CD14-positive monocyte (primary cell): ENCODE data around the gene SPC24. TPM values are rescaled to one million over a fixed set of nuclear protein-coding genes. Genes with fewer than 3 reads are reported as not detected.

Experiments
- DNase-seq, 3 donors: peaks; one replicate each; pipeline ENCODE4 v3.0.0-alpha.2; 2011 to 2022
- H2AFZ ChIP-seq: 2 replicates; pipeline ENCODE4 v1.6.0; 2012; ENCODE audit warnings: mild to moderate bottlenecking, low read depth, low read length, inconsistent platforms; ENCODE audit not compliant: insufficient read depth, poor library complexity, severe bottlenecking
- H3K27ac ChIP-seq, 2 donors: 1 replicate in 1 of 2; 2 replicates in 1 of 2; pipeline ENCODE4 v1.5.1; 2012 to 2013; ENCODE audit warnings: low read length in 2 of 2, control low read depth in 1 of 2, inconsistent platforms in 1 of 2, low read depth in 1 of 2, mild to moderate bottlenecking in 1 of 2
- H3K27me3 ChIP-seq, 2 donors: one replicate each; pipeline versions ENCODE4 v1.6.0 to v1.6.1; 2011 to 2013; ENCODE audit warnings: low read length in 2 of 2; ENCODE audit not compliant: control insufficient read depth in 2 of 2, insufficient read depth in 2 of 2
- H3K36me3 ChIP-seq, 2 donors: replicated peaks in 1 of 2; 1 replicate in 1 of 2; 2 replicates in 1 of 2; pipeline versions ENCODE4 v1.5.1 to v1.6.1; 2012 to 2013; ENCODE audit warnings: low read length in 2 of 2, control low read depth in 1 of 2, inconsistent platforms in 1 of 2, mild to moderate bottlenecking in 1 of 2; ENCODE audit not compliant: insufficient read depth in 2 of 2, control insufficient read depth in 1 of 2
- H3K4me1 ChIP-seq, 2 donors: 1 replicate in 1 of 2; 2 replicates in 1 of 2; pipeline versions ENCODE4 v1.5.1 to v1.6.1; 2012 to 2013; ENCODE audit warnings: low read length in 2 of 2, control low read depth in 1 of 2, inconsistent platforms in 1 of 2, mild to moderate bottlenecking in 1 of 2, moderate library complexity in 1 of 2; ENCODE audit not compliant: insufficient read depth in 2 of 2, control insufficient read depth in 1 of 2
- H3K4me2 ChIP-seq: replicated peaks from 2 replicates; pipeline ENCODE3; 2012; ENCODE audit warnings: low read length, moderate library complexity, mild to moderate bottlenecking; ENCODE audit not compliant: poor library complexity, severe bottlenecking; ENCODE audit errors: extremely low read depth
- H3K4me3 ChIP-seq, 3 experiments: fragments of 200-600 bp in 1 of 3; sonication (generic) in 1 of 3; replicated peaks in 1 of 3; 1 replicate in 2 of 3; 2 replicates in 1 of 3; pipeline ENCODE4 v1.5.1; 2011 to 2013; ENCODE audit warnings: low read length in 3 of 3, mild to moderate bottlenecking in 3 of 3, control low read depth in 2 of 3, low read depth in 2 of 3, inconsistent platforms in 1 of 3, moderate library complexity in 1 of 3
- H3K79me2 ChIP-seq: 2 replicates; pipeline ENCODE4 v1.6.0; 2012; ENCODE audit warnings: mild to moderate bottlenecking, control low read depth, inconsistent platforms, low read length, moderate library complexity; ENCODE audit not compliant: insufficient read depth
- H3K9ac ChIP-seq: 2 replicates; pipeline ENCODE4 v1.6.0; 2017; ENCODE audit warnings: low read length, mild to moderate bottlenecking; ENCODE audit not compliant: insufficient read depth, poor library complexity, severe bottlenecking
- H3K9me3 ChIP-seq, 2 donors: replicated peaks in 1 of 2; 1 replicate in 1 of 2; 2 replicates in 1 of 2; pipeline versions ENCODE4 v1.5.1 to v1.6.1; 2012 to 2013; ENCODE audit warnings: low read length in 2 of 2, control low read depth in 1 of 2; ENCODE audit not compliant: control insufficient read depth in 1 of 2, insufficient read depth in 1 of 2
- H4K20me1 ChIP-seq: 2 replicates; pipeline ENCODE4 v1.6.0; 2012; ENCODE audit warnings: mild to moderate bottlenecking, low read length, control low read depth, moderate library complexity; ENCODE audit not compliant: insufficient read depth
- H3K27ac Mint-ChIP-seq, 7 donors: one replicate each; pipeline ENCODE4 v1.8.0; 2020; ENCODE audit warnings: mild to moderate bottlenecking in 7 of 7, mixed read lengths in 7 of 7, moderate library complexity in 6 of 7, inconsistent platforms in 2 of 7
- H3K27me3 Mint-ChIP-seq, 3 donors: one replicate each; pipeline ENCODE4 v1.8.0; 2021 to 2022; ENCODE audit warnings: low read depth in 3 of 3, mild to moderate bottlenecking in 3 of 3, mixed read lengths in 3 of 3, moderate library complexity in 3 of 3, inconsistent platforms in 1 of 3
- H3K36me3 Mint-ChIP-seq, 2 donors: one replicate each; pipeline ENCODE4 v1.8.0; 2020; ENCODE audit warnings: mixed read lengths in 2 of 2, inconsistent platforms in 1 of 2, mild to moderate bottlenecking in 1 of 2
- H3K4me1 Mint-ChIP-seq: one replicate; pipeline ENCODE4 v1.8.0; 2020; ENCODE audit warnings: mild to moderate bottlenecking, mixed read lengths
- H3K4me3 Mint-ChIP-seq, 2 donors: one replicate each; pipeline ENCODE4 v1.8.0; 2020; ENCODE audit warnings: mild to moderate bottlenecking in 2 of 2, mixed read lengths in 2 of 2, moderate library complexity in 1 of 2
- H3K9me3 Mint-ChIP-seq, 7 donors: one replicate each; pipeline ENCODE4 v1.8.0; 2020 to 2022; ENCODE audit warnings: mixed read lengths in 7 of 7, mild to moderate bottlenecking in 6 of 7, moderate library complexity in 6 of 7, inconsistent platforms in 2 of 7
- CTCF ChIP-seq: fragments of 200-600 bp; IDR thresholded peaks from one replicate; pipeline ENCODE4 v1.8.0; 2022; ENCODE audit warnings: antibody characterized with exemption, mild to moderate bottlenecking
- WGBS: methylation state at CpG from one replicate; pipeline ENCODE4 v1.1.5; 2013; ENCODE audit warnings: missing lambda C conversion rate; ENCODE audit not compliant: insufficient coverage; 5-methylcytosine and 5-hydroxymethylcytosine counted together
- intact Hi-C, 2 donors: fragments of 100-400 bp; cut with micrococcal nuclease; formaldehyde crosslinking; loops; one replicate each; pipeline versions ENCODE4 v1.15.0 to v1.15.1; 2023
- polyA plus RNA-seq, 3 donors: library from polyadenylated mRNA; depleted of rRNA in 1 of 3; unstranded in 2 of 3; stranded (reverse) in 1 of 3; fragments of 300-500 nt in 2 of 3; fragments of >200 nt in 1 of 3; fragmentation: Illumina TruSeq in 2 of 3; gene quantifications; 1 replicate in 2 of 3; 2 replicates in 1 of 3; pipeline ENCODE4 v1.2.3, GENCODE V29; 2012 to 2021

The SPC24 gene
- polyA plus RNA-seq, 3 donors, result 0.27 TPM; not detected in 2

GRCh38 chr19:11142528-11143171 lies 12.9 kb downstream of the SPC24 start:
- Mint-ChIP-seq H3K9me3 (peaks cover 0 to 8% (median 2%) of the 10 kb centered on the region in 7 donors), H3K4me1 (peaks cover 32% of the 10 kb centered on the region), H3K36me3 (peaks cover 18 to 37% of the 10 kb centered on the region in 2 donors), H3K4me3 (peak overlapping the region; percentile 48 to 50), H3K27me3 (peaks cover 13 to 21% (median 17%) of the 10 kb centered on the region in 3 donors), H3K27ac (no peak overlapping the region)
- WGBS, result 5% methylated on average over 10 of the region's 22 CpGs
- peaks cover 26 to 30% of the 10 kb centered on the region in 2 donors for H3K4me1 ChIP-seq
- H2AFZ ChIP-seq, result peak overlapping the region; percentile 67
- peaks cover 16 to 27% of the 10 kb centered on the region in 2 donors for H3K36me3 ChIP-seq
- no peak overlapping the region for H3K27ac ChIP-seq
- TF ChIP-seq CTCF, result no peak
- intact Hi-C loops, result no loop called here
- H3K4me3 ChIP-seq, result peak overlapping the region in 1 of 3 experiments; percentile 51
- H4K20me1 ChIP-seq, result no peaks in the 10 kb centered on the region
- no peaks in the 10 kb centered on the region for H3K9me3 ChIP-seq
- H3K79me2 ChIP-seq, result no peaks in the 10 kb centered on the region
- peak in 1 of 3 donors; percentile 40 for DNase-seq
- H3K27me3 ChIP-seq, result peaks cover 0 to 6% of the 10 kb centered on the region in 2 donors
- peak overlapping the region; percentile 45 for H3K9ac ChIP-seq
- peak overlapping the region; percentile 47 for H3K4me2 ChIP-seq

GRCh38 chr19:11141937-11142527 lies 13.6 kb downstream of the SPC24 start:
- no peaks in the 10 kb centered on the region for H3K9me3 ChIP-seq
- intact Hi-C loops, result no loop called here
- Mint-ChIP-seq H3K4me3 (no peak overlapping the region), H3K27me3 (peaks cover 16 to 21% (median 17%) of the 10 kb centered on the region in 3 donors), H3K4me1 (peaks cover 38% of the 10 kb centered on the region), H3K27ac (no peak overlapping the region), H3K9me3 (peaks cover 0 to 6% (median 2%) of the 10 kb centered on the region in 7 donors), H3K36me3 (peaks cover 16 to 31% of the 10 kb centered on the region in 2 donors)
- peaks cover 0 to 6% of the 10 kb centered on the region in 2 donors for H3K27me3 ChIP-seq
- H4K20me1 ChIP-seq, result no peaks in the 10 kb centered on the region
- H3K36me3 ChIP-seq, result peaks cover 10 to 21% of the 10 kb centered on the region in 2 donors
- no peaks in the 10 kb centered on the region for H3K79me2 ChIP-seq
- no peak overlapping the region for H3K4me2 ChIP-seq
- TF ChIP-seq CTCF, result no peak
- H3K4me3 ChIP-seq, result no peak overlapping the region
- H2AFZ ChIP-seq, result no peak overlapping the region
- H3K9ac ChIP-seq, result no peak overlapping the region
- H3K27ac ChIP-seq, result no peak overlapping the region
- peaks cover 31 to 37% of the 10 kb centered on the region in 2 donors for H3K4me1 ChIP-seq
- WGBS, result 93% methylated on average over 9 of the region's 9 CpGs
- DNase-seq, result no peak
